Vagina (tissue), 2 donors: ENCODE data around the gene ZEB2. TPM values are rescaled to one million over a fixed set of nuclear protein-coding genes. Genes with fewer than 3 reads are reported as not detected.

Experiments used
- DNase-seq, 2 donors: peaks; one replicate each; pipeline ENCODE4 v3.0.0-alpha.2; 2017; ENCODE audit errors: extremely low spot score in 2 of 2
- H3K27ac ChIP-seq: fragments of 200-600 bp; sonication (generic); one replicate; pipeline ENCODE4 v1.5.1; 2019
- H3K27me3 ChIP-seq: fragments of 200-600 bp; sonication (generic); one replicate; pipeline ENCODE4 v1.5.1; 2019
- H3K36me3 ChIP-seq, 2 donors: fragments of 200-600 bp; sonication (generic); one replicate each; pipeline ENCODE4 v1.5.1; 2017 to 2019
- H3K4me1 ChIP-seq: fragments of 200-600 bp; sonication (generic); one replicate; pipeline ENCODE4 v1.5.1; 2019
- H3K4me3 ChIP-seq, 2 donors: fragments of 200-600 bp; sonication (generic); 1 replicate in 1 of 2; 2 replicates in 1 of 2; pipeline ENCODE4 v1.5.1; 2016 to 2019
- H3K9me3 ChIP-seq: fragments of 200-600 bp; sonication (generic); one replicate; pipeline ENCODE4 v1.5.1; 2019
- CTCF ChIP-seq, 3 experiments: fragments of 450-650 bp in 2 of 3; fragments of 200-600 bp in 1 of 3; sonication (generic) in 1 of 3; IDR thresholded peaks; one replicate each; pipeline ENCODE4 v1.5.1; 2017 to 2019; ENCODE audit warnings: antibody characterized with exemption in 3 of 3, mild to moderate bottlenecking in 2 of 3, moderate library complexity in 2 of 3
- POLR2A ChIP-seq, 2 donors: fragments of 450-650 bp; IDR thresholded peaks; one replicate each; pipeline ENCODE4 v1.6.1; 2017; ENCODE audit warnings: antibody characterized with exemption in 2 of 2, mild to moderate bottlenecking in 2 of 2, moderate library complexity in 2 of 2
- POLR2AphosphoS5 ChIP-seq, 2 donors: sonication (generic); formaldehyde crosslinking; IDR thresholded peaks; one replicate each; pipeline ENCODE4 v1.9.0; 2017; ENCODE audit warnings: antibody characterized with exemption in 2 of 2, mild to moderate bottlenecking in 2 of 2, low read depth in 1 of 2; ENCODE audit not compliant: insufficient read depth in 1 of 2
- intact Hi-C: fragments of 100-400 bp; cut with DNase I; formaldehyde crosslinking; loops from one replicate; pipeline ENCODE4 v1.15.1; 2023
- total RNA-seq: library from RNA; depleted of rRNA; stranded (reverse); fragments of >200 nt; gene quantifications from one replicate; pipeline ENCODE4 v1.2.3, GENCODE V29; 2016

Gene ZEB2
- total RNA-seq, 1 donor from 2014 or later, result 63.6 TPM

GRCh38 chr2:144453486-144454158 lies 66.3 kb downstream of the ZEB2 start:
- intact Hi-C loops, result loop anchor here (5.0 kb wide), 1 partner anchor 64 kb away; no protein-coding TSS in a partner anchor
- Histone ChIP-seq H3K4me3 (no peak overlapping the region), H3K9me3 (no peaks in the 10 kb centered on the region), H3K36me3 (no peaks in the 10 kb centered on the region), H3K4me1 (peaks cover 96% of the 10 kb centered on the region), H3K27me3 (no peaks in the 10 kb centered on the region), H3K27ac (peak overlapping the region; percentile 53)
- TF ChIP-seq POLR2A (IDR thresholded peaks at IDR 0.05) (no peak), POLR2AphosphoS5 (IDR thresholded peaks at IDR 0.05; ENCODE audit: insufficient read depth in 1 of 2, low read depth in 1 of 2) (no peak), CTCF (IDR thresholded peaks at IDR 0.05) (no peak)
- no peak for DNase-seq

GRCh38 chr2:144452989-144453336 lies 67.0 kb downstream of the ZEB2 start:
- peak overlapping the region; percentile 53 for H3K27ac ChIP-seq
- no peak for DNase-seq
- intact Hi-C loops, result loop anchor here (5.0 kb wide), 1 partner anchor 64 kb away; no protein-coding TSS in a partner anchor
- TF ChIP-seq CTCF (IDR thresholded peaks at IDR 0.05), result no peak
- no peak for TF ChIP-seq POLR2AphosphoS5 (IDR thresholded peaks at IDR 0.05; ENCODE audit: insufficient read depth in 1 of 2, low read depth in 1 of 2)
- TF ChIP-seq POLR2A (IDR thresholded peaks at IDR 0.05), result no peak
- no peaks in the 10 kb centered on the region for H3K27me3 ChIP-seq
- no peaks in the 10 kb centered on the region for H3K9me3 ChIP-seq
- peak overlapping the region; percentile 21 to 30 for H3K4me3 ChIP-seq
- H3K4me1 ChIP-seq, result peaks cover 97% of the 10 kb centered on the region
- H3K36me3 ChIP-seq, result no peaks in the 10 kb centered on the region

- Histone ChIP-seq H3K36me3 (no peaks in the 10 kb centered on the region), H3K27ac (peak overlapping the region; percentile 53), H3K9me3 (no peaks in the 10 kb centered on the region), H3K27me3 (no peaks in the 10 kb centered on the region), H3K4me1 (peaks cover 96% of the 10 kb centered on the region), H3K4me3 (peak overlapping the region; percentile 21 to 30)
- TF ChIP-seq CTCF (IDR thresholded peaks at IDR 0.05) (peak in 1 of 3 experiments; percentile 16), POLR2AphosphoS5 (IDR thresholded peaks at IDR 0.05; ENCODE audit: insufficient read depth in 1 of 2, low read depth in 1 of 2) (no peak)
- intact Hi-C loops, result loop anchor here (5.0 kb wide), 1 partner anchor 65 kb away; no protein-coding TSS in a partner anchor
- no peak for DNase-seq
Measured at GRCh38 chr2:144452169-144452988, 67.5 kb downstream of the ZEB2 start.

- no peaks in the 10 kb centered on the region for H3K27me3 ChIP-seq
- no peak overlapping the region for H3K27ac ChIP-seq
- H3K4me1 ChIP-seq, result peaks cover 87% of the 10 kb centered on the region
- no peaks in the 10 kb centered on the region for H3K9me3 ChIP-seq
- H3K4me3 ChIP-seq, result no peak overlapping the region
- TF ChIP-seq POLR2AphosphoS5 (IDR thresholded peaks at IDR 0.05; ENCODE audit: insufficient read depth in 1 of 2, low read depth in 1 of 2) (no peak), CTCF (IDR thresholded peaks at IDR 0.05) (no peak), POLR2A (IDR thresholded peaks at IDR 0.05) (no peak)
- intact Hi-C loops, result loop anchor here (5.0 kb wide), 1 partner anchor 66 kb away; no protein-coding TSS in a partner anchor
- no peaks in the 10 kb centered on the region for H3K36me3 ChIP-seq
- no peak for DNase-seq
Measured at GRCh38 chr2:144451443-144451842, 68.5 kb downstream of the ZEB2 start.
